SKM-1 treated with dmso at 0.1 percent for 144 hours (cell line): Measurements from ENCODE around the gene SORT1.
A peak's percentile ranks its signal among the peaks of the same experiment; 100 is the strongest.
"Not testable (repeated sequence)": the region's sequence is repeated elsewhere in the genome, so short reads cannot be mapped to it uniquely, and the experiment has no call there.

ENCODE experiments used
- DNase-seq: peaks from one replicate; lab custom pipeline; 2025; ENCODE audit not compliant: unreplicated experiment; lab: John Stamatoyannopoulos, UW

SORT1 gene

GRCh38 chr1:109383087-109383779, 14.5 kb downstream of the SORT1 start:
- no peak for DNase-seq

GRCh38 chr1:109381573-109381972, 16.1 kb downstream of the SORT1 start:
- no peak for DNase-seq

GRCh38 chr1:109379907-109380306, 17.8 kb downstream of the SORT1 start:
- no peak for DNase-seq

GRCh38 chr1:109379422-109379821, 18.3 kb downstream of the SORT1 start:
- no peak for DNase-seq

- DNase-seq = no peak
Measured at GRCh38 chr1:109377698-109378097, 20.0 kb downstream of the SORT1 start.

- DNase-seq = not testable (repeated sequence)
Measured at GRCh38 chr1:109373696-109374095, 24.0 kb downstream of the SORT1 start.

- DNase-seq = no peak
Measured at GRCh38 chr1:109373126-109373525, 24.6 kb downstream of the SORT1 start.

- no peak for DNase-seq
Measured at GRCh38 chr1:109372281-109372680, 25.4 kb downstream of the SORT1 start.

- DNase-seq = no peak
Measured at GRCh38 chr1:109371341-109371739, 26.4 kb downstream of the SORT1 start.

GRCh38 chr1:109370712-109371340, 26.9 kb downstream of the SORT1 start:
- peak; percentile 29 for DNase-seq

- no peak for DNase-seq
Measured at GRCh38 chr1:109369167-109369746, 28.5 kb downstream of the SORT1 start.

GRCh38 chr1:109368464-109368863, 29.3 kb downstream of the SORT1 start:
- DNase-seq = no peak

GRCh38 chr1:109367626-109368025, 30.1 kb downstream of the SORT1 start:
- DNase-seq = no peak

GRCh38 chr1:109365642-109366204, 32.0 kb downstream of the SORT1 start:
- DNase-seq = no peak

- DNase-seq = no peak
Measured at GRCh38 chr1:109361649-109362048, 36.1 kb downstream of the SORT1 start.

- no peak for DNase-seq
Measured at GRCh38 chr1:109361069-109361468, 36.6 kb downstream of the SORT1 start.

GRCh38 chr1:109357616-109358015, 40.1 kb downstream of the SORT1 start:
- no peak for DNase-seq

- no peak for DNase-seq
Measured at GRCh38 chr1:109356915-109357314, 40.8 kb downstream of the SORT1 start.

- no peak for DNase-seq
Measured at GRCh38 chr1:109356505-109356904, 41.2 kb downstream of the SORT1 start.

GRCh38 chr1:109354929-109355328, 42.8 kb downstream of the SORT1 start:
- DNase-seq = no peak

GRCh38 chr1:109351457-109351856, 46.3 kb downstream of the SORT1 start:
- no peak for DNase-seq

GRCh38 chr1:109350655-109351054, 47.1 kb downstream of the SORT1 start:
- no peak for DNase-seq
